ENCODE measurements around the gene DBN1. TPM values are rescaled to one million over a fixed set of nuclear protein-coding genes. Genes with fewer than 3 reads are reported as not detected.

The DBN1 gene
- total RNA-seq, 6 experiments from 2014 or later = 346 to 394 (median 358) TPM

DNA sequence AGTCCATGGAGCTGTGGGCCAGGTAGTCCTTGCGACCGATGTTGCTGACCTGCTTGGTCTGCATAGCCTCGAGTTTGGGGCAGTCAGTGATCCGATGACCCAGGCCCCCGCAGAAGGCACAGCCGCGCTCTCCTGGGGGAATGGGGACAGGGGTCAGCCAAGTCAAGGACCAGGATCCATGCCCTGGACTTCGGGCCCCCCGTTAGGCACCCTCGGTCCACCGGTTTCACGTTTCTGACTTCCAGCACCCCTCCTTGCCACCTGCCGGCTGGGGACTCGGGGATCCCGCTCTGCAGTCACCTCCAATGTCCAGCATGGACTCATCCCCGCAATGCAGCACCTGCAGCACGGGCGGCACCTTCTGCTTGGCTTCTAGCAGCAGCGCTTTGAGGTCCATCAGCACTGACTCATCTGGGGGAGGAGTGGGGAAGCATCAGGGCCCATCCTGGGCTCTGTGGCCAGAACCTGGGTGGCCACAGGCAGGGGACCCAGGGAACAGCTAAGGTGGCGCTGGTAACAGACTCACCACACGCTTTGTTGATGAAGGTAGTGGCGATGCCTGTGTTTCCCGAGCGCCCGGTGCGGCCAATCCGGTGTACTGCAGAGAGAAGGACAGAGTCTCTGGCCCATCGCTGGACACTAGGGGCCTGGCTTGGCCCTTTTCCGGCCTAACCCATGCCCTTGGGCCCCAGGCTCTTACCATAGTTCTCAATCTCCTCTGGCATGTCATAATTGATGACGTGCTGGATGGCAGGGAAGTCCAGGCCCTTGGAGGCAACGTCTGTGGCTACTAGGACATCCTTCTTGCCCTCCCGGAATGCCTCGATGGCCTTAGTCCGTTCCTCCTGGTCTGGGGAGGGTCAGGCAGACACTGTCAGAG lies 38.6 kb upstream of the DBN1 start:
- Mint-ChIP-seq H3K9me3 (no peaks in the 10 kb centered on the region), H3K36me3 (ENCODE audit: low read depth) (peaks cover 29% of the 10 kb centered on the region), H3K27me3 (ENCODE audit: insufficient read depth) (peaks cover 2% of the 10 kb centered on the region; the same call in 1 of the 2 replicates), H3K27ac (no peak overlapping the region), H3K4me3 (no peak overlapping the region), H3K4me1 (ENCODE audit: low read depth) (peaks cover 14% of the 10 kb centered on the region)
- TF ChIP-seq, protein P1, sequence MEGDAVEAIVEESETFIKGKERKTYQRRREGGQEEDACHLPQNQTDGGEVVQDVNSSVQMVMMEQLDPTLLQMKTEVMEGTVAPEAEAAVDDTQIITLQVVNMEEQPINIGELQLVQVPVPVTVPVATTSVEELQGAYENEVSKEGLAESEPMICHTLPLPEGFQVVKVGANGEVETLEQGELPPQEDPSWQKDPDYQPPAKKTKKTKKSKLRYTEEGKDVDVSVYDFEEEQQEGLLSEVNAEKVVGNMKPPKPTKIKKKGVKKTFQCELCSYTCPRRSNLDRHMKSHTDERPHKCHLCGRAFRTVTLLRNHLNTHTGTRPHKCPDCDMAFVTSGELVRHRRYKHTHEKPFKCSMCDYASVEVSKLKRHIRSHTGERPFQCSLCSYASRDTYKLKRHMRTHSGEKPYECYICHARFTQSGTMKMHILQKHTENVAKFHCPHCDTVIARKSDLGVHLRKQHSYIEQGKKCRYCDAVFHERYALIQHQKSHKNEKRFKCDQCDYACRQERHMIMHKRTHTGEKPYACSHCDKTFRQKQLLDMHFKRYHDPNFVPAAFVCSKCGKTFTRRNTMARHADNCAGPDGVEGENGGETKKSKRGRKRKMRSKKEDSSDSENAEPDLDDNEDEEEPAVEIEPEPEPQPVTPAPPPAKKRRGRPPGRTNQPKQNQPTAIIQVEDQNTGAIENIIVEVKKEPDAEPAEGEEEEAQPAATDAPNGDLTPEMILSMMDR (IDR thresholded peaks at IDR 0.05) = no peak
- DNase-seq = no peak

DNA sequence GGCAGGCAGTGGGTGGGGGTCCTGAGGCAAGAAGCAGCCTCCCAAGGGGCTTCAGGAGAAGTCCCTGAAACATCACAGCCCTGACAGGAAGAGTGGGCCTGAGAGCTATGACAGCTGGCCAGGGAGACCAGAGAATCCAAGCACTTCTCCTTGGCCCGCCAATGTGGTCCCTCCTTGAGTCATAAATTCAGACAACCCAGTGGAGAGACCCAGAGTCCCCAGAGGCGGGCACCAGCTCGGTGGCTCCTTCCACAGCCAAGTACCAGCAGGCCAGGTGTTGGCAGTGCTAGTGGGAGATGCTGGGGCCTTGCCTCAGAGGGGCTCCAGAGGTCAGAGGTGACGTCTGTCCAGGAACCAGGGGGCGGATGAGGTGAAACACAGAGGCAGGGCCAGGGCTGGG lies 37.7 kb upstream of the DBN1 start:
- Mint-ChIP-seq H3K4me1 (ENCODE audit: low read depth) (peaks cover 12% of the 10 kb centered on the region), H3K27me3 (ENCODE audit: insufficient read depth) (no peaks in the 10 kb centered on the region; the same call in 1 of the 2 replicates), H3K4me3 (no peak overlapping the region), H3K9me3 (no peaks in the 10 kb centered on the region), H3K27ac (no peak overlapping the region), H3K36me3 (ENCODE audit: low read depth) (peaks cover 28% of the 10 kb centered on the region)
- TF ChIP-seq, protein P1 (IDR thresholded peaks at IDR 0.05) = no peak
- DNase-seq = no peak

DNA sequence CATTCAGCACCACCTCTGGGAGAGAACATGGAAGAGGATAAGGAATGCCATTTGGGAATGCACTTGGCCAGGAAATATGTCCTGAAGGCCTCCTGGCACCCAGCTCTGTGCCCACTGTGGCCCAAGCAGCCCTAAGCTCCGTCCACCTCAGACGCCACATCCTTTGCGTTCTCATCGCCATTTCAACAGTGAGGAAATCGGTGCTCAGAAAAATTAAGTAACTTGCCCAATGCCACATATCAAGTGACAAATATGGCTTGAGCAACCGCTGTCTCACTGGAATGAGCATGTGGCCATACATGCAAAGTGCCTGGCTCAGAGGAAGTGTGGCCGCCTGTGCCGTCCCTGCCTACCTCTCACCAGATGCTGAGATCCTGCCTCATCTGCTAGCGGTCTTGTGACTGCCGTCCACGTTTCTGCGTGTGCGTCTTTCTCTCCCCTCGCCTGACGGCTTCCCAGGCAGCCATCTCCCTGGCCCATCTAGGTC lies 37.2 kb upstream of the DBN1 start:
- Mint-ChIP-seq H3K27ac (no peak overlapping the region), H3K9me3 (no peaks in the 10 kb centered on the region), H3K4me1 (ENCODE audit: low read depth) (peaks cover 7% of the 10 kb centered on the region), H3K27me3 (ENCODE audit: insufficient read depth) (no peaks in the 10 kb centered on the region; the same call in 1 of the 2 replicates), H3K36me3 (ENCODE audit: low read depth) (peaks cover 22% of the 10 kb centered on the region), H3K4me3 (no peak overlapping the region)
- TF ChIP-seq, protein P1 (IDR thresholded peaks at IDR 0.05) = no peak
- no peak for DNase-seq

DNA sequence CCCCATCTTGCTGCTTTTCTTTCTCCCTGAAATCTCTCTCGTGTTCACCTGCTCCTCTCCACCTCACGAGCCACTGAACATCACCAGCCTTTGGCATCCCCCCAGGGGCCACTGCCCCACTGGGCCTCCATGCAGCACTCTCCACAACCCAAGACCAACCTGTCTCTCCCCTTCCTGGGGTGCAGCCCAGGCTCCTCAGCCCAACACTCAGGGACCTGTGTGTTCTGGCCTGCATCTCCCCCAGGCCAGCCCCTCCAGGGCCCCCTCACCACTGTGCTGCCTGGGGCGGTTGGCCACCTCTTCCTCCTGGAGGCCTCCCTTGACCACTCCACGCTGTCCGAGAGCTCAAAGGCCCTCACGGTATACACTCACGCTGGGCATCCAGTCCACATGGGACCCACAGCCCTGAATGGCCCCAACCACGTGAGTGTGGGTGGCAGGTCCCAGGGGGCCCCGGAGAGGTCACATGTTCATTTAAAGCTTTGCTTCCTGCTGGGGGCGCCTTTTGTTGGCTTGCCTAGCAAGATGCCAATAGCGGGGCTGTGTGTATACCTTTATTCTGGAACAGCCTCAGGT lies 36.6 kb upstream of the DBN1 start:
- Mint-ChIP-seq H3K4me1 (ENCODE audit: low read depth) (peaks cover 1% of the 10 kb centered on the region), H3K4me3 (no peak overlapping the region), H3K9me3 (no peaks in the 10 kb centered on the region), H3K27me3 (ENCODE audit: insufficient read depth) (no peaks in the 10 kb centered on the region; the same call in 1 of the 2 replicates), H3K27ac (no peak overlapping the region; the same call in 1 of the 2 replicates), H3K36me3 (ENCODE audit: low read depth) (peaks cover 17% of the 10 kb centered on the region)
- no peak for DNase-seq
- TF ChIP-seq, protein P1 (IDR thresholded peaks at IDR 0.05) = no peak

DNA sequence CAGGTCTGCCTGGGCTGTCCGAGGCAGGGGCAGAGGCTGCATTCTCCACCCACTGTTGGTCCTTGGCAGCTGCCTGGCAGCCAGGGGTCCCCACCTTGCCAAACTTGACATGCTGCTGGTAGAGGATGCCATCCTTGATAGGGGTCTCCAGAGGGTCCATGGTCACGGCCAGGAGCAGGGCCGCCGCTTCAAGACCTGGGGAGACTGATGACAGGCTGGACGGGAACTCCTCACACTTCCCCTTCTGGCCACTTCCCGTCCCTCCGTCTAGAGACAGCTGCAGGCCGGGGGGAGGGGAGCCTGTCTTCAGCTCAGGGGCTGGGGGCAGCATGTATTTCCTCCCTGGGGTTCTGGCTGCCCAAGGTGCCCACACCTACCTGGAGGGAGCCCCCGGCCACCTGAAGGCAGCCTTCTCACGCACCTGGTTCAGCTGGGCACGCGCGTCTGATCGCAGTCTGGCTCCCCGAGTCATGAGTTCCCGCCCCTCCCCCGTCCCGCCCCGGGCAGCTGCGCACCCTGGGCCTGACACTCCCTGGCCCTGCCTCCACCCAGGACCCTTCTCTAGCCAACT lies 36.0 kb upstream of the DBN1 start, which contains the start of gene DOK3:
Gene DOK3 (minus strand): TSS at position 446 of the 571 bp plus-strand sequence. CDS start 286 bp downstream, at position 160.
- H3K4me1 Mint-ChIP-seq (ENCODE audit: low read depth) = no peaks in the 10 kb centered on the region
- H3K27me3 Mint-ChIP-seq (ENCODE audit: insufficient read depth) = no peaks in the 10 kb centered on the region; the same call in 1 of the 2 replicates
- DNase-seq = no peak
- no peaks in the 10 kb centered on the region for H3K9me3 Mint-ChIP-seq
- TF ChIP-seq, protein P1 (IDR thresholded peaks at IDR 0.05) = no peak
- H3K4me3 Mint-ChIP-seq = no peak within 1 kb of the TSS
- H3K27ac Mint-ChIP-seq = no peak within 1 kb of the TSS; the same call in 1 of the 2 replicates
- peaks cover 16% of the 10 kb centered on the region for H3K36me3 Mint-ChIP-seq (ENCODE audit: low read depth)

Measured in HFFc6 (cell line).